ENCODE measurements around the gene TOMM40L.

The TOMM40L gene

GRCh38 chr1:161197560-161198193, 28.2 kb upstream of the TOMM40L start:
- no peak for DNase-seq (ENCODE audit: low read depth)

GRCh38 chr1:161198194-161198896, 27.5 kb upstream of the TOMM40L start:
- no peak for DNase-seq (ENCODE audit: low read depth)

DNA sequence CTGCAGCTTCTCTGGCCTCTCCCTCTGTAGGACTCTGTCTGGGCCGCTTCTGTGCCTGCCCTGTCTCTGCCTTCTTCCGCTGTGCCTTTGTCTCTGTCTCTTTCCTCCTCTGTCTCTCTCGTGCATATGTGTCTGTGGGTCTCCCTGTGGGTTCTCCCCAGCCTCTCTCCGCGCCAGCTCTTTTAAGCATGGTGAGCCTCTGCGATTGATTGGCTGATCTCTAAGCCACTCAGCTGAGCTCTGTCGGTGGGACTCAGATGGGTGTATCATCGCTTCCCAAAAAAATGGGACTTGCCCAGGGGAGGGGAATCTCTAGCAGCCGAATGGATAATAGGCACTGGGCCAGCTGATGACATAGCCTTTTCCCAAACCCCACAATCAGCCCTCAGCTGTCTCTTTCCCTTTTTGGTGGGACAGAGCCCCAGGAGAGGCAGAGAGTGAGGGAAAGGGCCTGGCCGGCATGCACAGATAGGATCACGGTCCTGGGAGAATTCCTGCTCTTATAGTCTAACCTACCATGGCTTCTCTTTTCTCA, 26.9 kb upstream of the TOMM40L start, which contains the start of gene ADAMTS4:
TSS of gene ADAMTS4 (minus strand) at position 158 of the 535 bp plus-strand sequence. CDS start 427 bp downstream, outside the sequence.
- DNase-seq (ENCODE audit: low read depth): peak; percentile 67

GRCh38 chr1:161199506-161200139, 26.2 kb upstream of the TOMM40L start:
- DNase-seq (ENCODE audit: low read depth): no peak

- DNase-seq (ENCODE audit: low read depth): no peak
These were observed 25.4 kb upstream of the TOMM40L start for GRCh38 chr1:161200421-161200991.

- no peak for DNase-seq (ENCODE audit: low read depth)
These were observed 24.6 kb upstream of the TOMM40L start for GRCh38 chr1:161200992-161201835.

GRCh38 chr1:161201836-161202712, 23.8 kb upstream of the TOMM40L start, which contains the start of gene NDUFS2:
TSS of gene NDUFS2 (plus strand) at chr1:161202367. CDS start at chr1:161202386, 19 bp downstream.
- DNase-seq (ENCODE audit: low read depth): peak; percentile 99

DNA sequence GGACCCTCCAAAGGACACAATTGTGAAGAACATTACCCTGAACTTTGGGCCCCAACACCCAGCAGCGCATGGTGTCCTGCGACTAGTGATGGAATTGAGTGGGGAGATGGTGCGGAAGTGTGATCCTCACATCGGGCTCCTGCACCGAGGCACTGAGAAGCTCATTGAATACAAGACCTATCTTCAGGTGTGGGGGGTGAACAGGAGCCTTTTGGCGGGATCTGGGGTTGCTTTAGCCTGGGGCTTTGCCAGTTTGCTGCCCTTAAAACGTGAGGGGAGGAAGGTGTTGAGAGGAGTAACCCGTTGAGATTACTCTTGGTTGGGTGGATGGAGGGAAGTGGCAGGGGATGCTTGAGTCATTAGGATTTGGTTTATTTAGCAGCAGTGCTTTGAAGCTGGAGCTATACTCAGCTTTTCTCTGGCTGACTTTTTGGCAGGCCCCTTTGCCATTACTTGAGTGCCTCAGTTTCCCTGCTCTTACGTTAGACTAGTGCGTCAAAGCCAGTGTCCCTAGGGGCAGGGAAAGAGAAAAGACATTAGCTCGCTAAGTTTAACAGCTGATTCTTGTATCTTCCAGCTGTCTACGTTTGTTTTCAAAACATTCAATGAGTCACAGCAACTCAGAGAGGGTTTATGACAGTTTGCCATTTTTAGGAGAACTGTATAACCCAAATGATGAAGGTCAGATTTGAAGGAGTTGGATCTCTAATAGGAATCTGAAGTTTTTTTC, 19.3 kb upstream of the TOMM40L start:
- DNase-seq (ENCODE audit: low read depth): no peak

DNA sequence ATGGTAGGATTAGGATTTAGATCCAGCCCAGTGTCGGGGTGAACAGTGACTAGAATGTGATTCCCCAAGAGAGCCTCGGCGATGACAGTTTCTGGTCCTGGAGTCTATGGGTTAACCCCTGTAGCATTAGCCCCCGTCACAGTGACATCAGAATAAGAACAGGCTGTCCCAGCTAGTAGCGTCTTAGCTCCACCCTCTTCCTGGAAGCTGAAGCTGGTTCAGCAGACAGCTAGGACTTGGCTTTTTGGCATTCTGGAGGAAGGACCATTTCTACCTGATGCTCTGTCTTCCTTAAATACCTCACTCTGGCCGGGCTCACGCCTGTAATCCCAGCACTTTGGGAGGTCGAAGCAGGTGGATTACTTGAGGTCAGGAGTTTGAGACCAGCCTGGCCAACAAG, 18.7 kb upstream of the TOMM40L start:
- no peak for DNase-seq (ENCODE audit: low read depth)

- DNase-seq (ENCODE audit: low read depth): no peak
These were observed 16.0 kb upstream of the TOMM40L start for GRCh38 chr1:161209790-161210409.

DNA sequence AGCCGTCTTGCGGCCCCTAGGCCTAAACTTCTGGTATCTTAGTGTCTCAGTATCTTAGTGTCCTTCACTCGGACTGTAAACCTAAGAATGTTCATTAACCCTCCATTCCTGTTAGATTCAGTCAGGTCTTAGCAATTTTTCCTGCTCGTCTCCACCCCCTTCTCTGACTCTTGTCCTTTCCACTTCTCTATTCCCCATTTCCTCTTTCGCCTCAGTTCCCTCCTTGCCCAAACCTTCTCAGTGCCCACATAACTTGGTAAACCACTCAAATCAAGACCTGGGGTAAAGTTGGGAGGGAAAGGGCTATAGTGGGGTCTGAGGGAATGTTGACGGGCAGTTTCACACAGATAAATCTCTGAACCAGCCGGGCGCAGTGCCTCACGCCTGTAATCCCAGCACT, 11.5 kb upstream of the TOMM40L start:
- DNase-seq (ENCODE audit: low read depth): no peak

- DNase-seq (ENCODE audit: low read depth): no peak
These were observed 10.8 kb upstream of the TOMM40L start, which contains the start of gene FCER1G for GRCh38 chr1:161215076-161215475. TSS of gene FCER1G (plus strand) at chr1:161215295. CDS start at chr1:161215322, 27 bp downstream.

DNA sequence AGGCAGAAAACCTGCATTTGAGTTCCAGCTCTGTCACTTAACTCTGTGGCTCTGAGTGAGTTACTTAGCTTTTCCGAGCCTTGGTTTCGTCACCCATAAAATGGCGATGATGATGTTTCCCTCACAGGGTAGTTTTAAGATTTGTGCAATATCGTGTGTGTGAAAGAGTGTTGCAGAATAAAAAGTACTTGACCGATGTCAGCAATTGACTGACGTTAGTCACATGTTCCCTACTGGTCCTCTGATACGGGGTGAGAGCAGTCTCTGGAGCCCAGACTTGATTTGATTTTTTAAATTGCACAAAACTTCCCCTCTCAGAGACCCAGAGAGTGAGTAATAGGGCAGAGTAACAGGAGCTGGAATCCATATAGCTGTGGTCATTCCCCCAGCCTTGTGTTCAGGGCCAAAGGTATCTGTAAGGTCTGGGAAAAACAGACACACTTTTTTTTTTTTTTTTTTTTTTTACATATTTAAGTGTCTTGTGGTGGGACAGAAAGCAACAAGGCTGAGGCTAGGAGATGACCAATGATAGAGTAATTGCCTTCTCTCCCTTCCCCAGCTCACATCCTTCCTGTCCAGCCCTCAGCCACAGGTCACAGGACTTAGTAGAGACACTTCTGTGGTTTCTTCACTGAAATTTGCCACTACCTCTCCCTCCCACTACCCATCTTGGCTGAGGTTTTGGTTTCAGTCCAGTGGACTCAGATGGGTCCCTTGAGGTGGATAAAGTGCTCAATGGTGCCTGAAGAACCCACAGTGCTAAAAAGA, 8.7 kb upstream of the TOMM40L start:
- no peak for DNase-seq (ENCODE audit: low read depth)

- DNase-seq (ENCODE audit: low read depth): no peak
These were observed 8.0 kb upstream of the TOMM40L start for GRCh38 chr1:161217831-161218230.

GRCh38 chr1:161218301-161219077, 7.4 kb upstream of the TOMM40L start:
- no peak for DNase-seq (ENCODE audit: low read depth)

DNA sequence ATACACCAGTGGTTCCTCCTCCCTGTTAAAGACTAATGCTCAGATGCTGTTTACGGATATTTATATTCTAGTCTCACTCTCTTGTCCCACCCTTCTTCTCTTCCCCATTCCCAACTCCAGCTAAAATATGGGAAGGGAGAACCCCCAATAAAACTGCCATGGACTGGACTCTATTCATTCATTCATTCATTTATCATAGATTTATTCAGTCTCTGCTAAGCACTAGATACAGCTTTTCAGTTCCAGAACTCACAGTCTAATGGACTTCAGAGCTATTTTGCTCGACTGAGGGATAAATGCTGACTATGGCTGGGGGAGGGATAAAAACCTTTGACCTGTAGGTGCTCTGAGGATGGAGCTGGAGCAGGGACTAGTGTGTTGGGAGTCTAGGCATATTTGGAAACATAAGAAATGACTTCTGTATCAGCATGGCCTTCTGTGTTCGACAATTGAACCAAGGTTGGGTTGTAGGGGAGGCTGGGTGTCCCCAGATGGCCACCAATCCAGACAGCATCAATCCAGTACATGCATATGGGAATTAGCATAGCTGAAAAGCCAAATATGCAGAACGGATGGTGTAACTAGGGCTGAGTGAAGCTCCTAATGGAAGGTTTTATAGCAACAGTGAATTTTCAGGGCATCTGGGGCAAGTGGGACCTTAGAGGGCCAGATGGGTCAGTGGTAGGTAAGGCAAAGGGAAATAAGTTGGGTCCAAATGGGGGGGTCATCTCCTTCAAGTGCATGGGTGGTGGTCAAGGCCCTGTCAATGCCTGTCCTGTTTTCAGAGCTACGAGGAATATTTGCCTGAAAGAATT, 6.6 kb upstream of the TOMM40L start:
- no peak for DNase-seq (ENCODE audit: low read depth)

GRCh38 chr1:161220002-161220401, 5.9 kb upstream of the TOMM40L start:
- DNase-seq (ENCODE audit: low read depth): no peak

All from GM04504 (cell line).